AG09319 (cell line): Measurements from ENCODE around the gene TMCC3.
"Not testable (repeated sequence)": the region's sequence is repeated elsewhere in the genome, so short reads cannot be mapped to it uniquely, and the experiment has no call there.

ENCODE experiments used
- DNase-seq: peaks from one replicate; pipeline ENCODE4 v3.0.0-alpha.2; 2010; ENCODE audit warnings: low read depth; ENCODE audit errors: extremely low read depth
- TF ChIP-seq, protein P1 (sequence below): IDR thresholded peaks from 2 replicates; pipeline ENCODE4 v1.5.1; 2011; ENCODE audit warnings: low read depth, mild to moderate bottlenecking, inconsistent platforms, low read length, moderate library complexity

TMCC3 gene

DNA sequence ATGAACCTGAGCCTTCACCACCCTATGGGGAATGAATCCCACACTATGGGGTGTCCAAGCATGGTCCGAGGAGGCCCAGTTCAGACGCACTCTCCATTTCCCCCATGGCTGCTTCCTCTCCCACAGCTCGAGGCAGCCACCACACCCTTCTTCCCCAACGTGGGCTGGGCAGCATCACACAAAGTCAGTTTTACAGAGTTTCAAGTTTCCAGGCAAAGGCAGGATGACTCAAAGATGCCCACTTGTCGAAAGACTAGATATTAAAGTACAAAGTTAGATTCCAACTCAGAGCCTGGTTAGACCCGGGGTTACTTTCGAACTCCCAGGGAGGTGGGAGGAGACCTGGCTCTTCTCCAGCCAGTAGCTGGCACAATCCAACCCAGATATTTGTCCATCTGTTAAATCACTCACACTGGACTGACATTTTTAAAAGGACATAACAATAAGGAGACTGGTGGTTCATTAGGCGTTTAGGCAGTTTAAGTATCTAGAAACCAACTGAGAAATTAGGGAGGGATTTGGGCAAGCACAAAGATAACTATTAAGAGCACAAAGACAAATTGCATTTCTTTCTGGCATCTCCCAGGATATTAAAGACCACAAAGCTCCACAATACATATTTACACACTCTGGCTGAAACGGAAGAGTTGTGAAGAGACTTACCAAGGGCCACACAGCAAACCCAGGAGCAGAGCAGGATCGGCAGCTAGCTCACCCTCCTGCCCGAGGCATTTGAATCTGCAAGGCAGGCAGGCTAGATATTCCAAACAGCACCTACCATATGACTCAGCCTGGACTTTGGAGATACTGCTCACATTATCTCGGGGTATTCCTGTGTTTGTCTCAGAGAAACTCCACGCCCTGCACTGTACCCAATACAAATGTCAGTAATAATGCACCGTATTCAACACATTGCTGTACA lies 34.8 kb downstream of the TMCC3 start:
- TF ChIP-seq, protein P1, sequence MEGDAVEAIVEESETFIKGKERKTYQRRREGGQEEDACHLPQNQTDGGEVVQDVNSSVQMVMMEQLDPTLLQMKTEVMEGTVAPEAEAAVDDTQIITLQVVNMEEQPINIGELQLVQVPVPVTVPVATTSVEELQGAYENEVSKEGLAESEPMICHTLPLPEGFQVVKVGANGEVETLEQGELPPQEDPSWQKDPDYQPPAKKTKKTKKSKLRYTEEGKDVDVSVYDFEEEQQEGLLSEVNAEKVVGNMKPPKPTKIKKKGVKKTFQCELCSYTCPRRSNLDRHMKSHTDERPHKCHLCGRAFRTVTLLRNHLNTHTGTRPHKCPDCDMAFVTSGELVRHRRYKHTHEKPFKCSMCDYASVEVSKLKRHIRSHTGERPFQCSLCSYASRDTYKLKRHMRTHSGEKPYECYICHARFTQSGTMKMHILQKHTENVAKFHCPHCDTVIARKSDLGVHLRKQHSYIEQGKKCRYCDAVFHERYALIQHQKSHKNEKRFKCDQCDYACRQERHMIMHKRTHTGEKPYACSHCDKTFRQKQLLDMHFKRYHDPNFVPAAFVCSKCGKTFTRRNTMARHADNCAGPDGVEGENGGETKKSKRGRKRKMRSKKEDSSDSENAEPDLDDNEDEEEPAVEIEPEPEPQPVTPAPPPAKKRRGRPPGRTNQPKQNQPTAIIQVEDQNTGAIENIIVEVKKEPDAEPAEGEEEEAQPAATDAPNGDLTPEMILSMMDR: no peak
- DNase-seq: no peak

DNA sequence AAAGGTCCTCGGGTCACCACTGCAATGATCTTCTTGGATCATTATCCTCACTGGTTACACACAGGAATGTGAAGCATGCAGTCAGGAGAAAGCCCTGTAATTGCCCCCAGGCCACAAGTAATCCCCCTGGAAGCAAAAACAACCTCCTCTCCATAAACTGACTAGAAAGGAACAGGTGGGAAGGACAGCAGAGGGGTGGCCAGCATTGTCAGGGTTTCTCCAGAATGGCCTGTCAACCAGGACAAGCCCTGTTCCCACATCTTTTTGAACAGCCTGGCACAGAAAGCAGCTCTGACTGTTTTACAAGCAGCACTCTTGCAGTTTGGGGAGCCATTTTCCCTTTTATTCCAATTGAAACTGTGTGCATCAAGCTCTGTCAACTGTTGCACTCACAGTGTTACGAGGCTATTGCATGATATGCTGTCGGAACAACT lies 36.1 kb downstream of the TMCC3 start:
- no peak for DNase-seq

DNA sequence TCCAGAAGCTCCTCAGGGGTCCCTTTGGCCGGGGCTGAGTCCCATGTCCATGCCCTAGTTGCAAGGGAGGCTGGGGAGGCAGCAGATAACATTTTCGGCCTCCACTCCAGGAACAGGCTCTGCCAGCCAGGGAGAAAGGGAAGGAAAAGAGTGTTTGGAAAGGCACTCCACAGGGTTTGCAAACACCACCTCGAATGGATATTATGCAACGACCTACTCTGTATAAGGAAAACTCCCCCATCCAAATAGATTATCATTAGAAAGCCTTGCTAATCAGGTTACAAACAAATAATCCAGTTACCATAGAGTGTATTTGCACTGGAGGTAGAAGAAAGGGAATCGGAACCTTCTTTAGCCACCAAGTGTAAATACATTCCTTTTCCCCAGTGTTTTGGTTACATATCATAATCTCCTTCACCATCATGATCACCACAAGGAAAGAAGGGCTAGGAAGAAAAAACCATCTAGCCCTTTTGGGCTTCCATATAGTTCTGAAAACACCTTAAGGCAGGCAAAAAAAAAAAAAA lies 40.4 kb downstream of the TMCC3 start:
- TF ChIP-seq, protein P1: no peak

More for the DNA sequence above, 36.1 kb downstream of the TMCC3 start:
- TF ChIP-seq, protein P1: no peak

DNA sequence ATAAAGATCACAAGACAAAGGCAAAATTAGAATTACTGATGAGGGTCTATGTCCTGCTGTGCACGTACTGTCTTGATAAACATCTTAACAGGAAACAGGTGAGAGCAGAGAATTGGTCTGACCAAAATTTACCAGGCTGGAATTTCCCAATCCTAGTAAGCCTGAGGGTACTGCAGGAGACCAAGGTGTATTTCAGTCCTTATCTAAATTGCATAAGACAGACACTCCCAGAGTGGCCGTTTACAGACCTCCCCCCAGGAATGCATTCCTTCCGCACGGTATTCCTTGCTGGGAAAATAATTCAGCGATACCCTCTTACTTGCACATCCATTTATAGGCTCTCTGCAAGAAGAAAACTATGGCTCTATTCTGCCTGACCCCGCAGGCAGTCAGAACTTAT lies 43.5 kb downstream of the TMCC3 start:
- not testable (repeated sequence) for DNase-seq

More for the DNA sequence above, 40.4 kb downstream of the TMCC3 start:
- DNase-seq: no peak

DNA sequence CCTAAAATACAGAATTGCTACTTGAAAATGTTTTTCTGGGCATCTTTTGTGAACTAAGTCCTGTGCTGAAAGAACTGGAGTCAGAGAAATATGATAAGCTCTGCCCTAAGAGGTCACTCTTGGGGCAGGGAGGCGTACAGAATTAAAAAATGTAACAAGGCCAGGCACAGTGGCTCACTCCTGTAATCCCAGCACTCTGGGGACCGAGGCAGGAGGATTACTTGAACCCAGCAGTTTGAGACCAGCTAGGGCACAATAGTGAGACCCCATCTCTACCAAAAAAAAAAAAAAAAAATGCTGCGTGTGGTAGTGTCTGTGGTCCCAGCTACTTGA lies 46.0 kb downstream of the TMCC3 start:
- no peak for DNase-seq
- TF ChIP-seq, protein P1: no peak

DNA sequence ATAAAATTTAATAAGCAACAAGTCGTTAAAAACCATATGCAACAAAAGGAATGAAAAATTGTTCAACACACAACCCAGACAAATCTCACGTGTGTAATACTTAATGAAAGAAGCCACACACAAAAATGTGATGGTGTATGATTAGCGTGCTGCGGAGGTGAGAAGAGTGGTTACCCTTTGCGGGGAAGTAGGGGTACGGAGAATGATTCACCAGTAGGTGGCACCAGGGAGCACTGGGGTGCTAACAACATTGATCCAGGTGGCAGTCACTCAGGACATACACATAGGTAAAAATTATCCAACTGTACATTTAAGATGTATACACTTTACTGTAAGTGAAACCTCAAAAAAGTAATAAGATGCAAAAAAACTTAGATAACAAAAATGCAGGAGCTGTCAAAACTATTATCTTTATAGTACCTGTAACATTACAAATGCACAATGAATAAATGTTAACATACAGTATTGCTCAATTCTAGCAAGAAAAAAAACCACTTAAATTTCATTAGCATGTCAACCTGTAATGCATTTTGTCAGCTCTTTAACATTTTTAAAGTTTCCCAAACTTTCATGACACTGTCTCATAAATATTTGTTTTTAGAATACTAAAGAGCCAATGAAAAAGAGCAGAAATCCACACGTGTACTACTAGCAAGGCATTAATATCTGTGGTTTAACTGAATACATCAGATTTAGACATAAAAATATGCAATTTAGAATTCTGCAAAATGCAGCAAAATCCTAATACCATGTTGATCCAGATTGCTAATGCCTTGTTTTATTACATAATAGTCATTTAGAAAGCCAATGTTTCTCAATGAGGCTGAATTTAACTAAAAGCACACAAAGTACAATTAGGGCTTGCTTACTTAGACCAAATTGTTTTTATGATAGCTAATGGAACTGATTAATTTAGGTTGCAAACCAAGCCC lies 46.7 kb downstream of the TMCC3 start:
- no peak for DNase-seq
- TF ChIP-seq, protein P1: peak; percentile 60

DNA sequence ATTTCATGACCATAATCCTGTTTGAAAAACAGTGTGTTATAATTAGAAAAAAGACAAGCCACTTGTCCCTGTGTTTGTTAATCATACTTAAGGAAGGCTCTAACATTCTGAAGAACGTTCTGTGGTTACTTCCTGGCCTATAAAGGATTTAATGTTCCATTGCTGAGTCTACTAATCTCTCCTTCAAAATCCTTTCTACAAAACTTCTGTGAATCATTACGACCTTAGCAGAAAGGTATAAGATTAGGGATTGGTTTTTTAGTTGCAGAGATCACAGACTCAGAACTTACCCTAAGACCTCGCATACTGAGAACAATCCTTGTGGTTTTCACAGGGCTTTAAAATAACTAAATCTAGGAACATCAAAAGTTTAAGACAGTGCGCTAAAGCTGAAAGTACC lies 48.3 kb downstream of the TMCC3 start:
- TF ChIP-seq, protein P1: no peak

DNA sequence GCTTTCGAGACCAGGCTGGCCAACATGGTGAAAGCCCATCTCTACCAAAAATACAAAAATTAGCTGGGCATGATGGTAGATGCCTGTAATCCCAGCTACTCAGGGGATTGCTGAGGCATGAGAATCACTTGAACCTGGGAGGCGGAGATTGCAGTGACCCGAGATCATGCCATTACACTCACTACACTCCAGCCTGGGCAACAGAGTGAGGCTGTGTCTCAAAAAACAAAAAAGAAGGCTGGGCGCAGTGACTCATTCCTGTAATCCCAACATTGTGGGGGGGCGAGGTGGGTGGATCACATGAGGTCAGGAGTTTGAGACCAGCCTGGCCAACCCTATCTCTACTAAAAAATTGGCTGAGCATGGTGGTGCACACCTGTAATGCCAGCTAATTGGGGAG lies 49.0 kb downstream of the TMCC3 start:
- not testable (repeated sequence) for DNase-seq

More for the DNA sequence above, 48.3 kb downstream of the TMCC3 start:
- DNase-seq: no peak
